PC-9 (cell line): ENCODE data around the gene BUB1.

Source experiments
- CTCF ChIP-seq: fragments of 200-600 bp; sonication (generic); conservative IDR thresholded peaks from 2 replicates; pipeline ENCODE4 v1.6.1; 2017; ENCODE audit warnings: mixed run types, antibody characterized with exemption, mild to moderate bottlenecking, moderate library complexity
- EZH2 ChIP-seq: fragments of 200-600 bp; sonication (generic); IDR thresholded peaks from 2 replicates; pipeline ENCODE4 v1.8.0; 2017; ENCODE audit warnings: antibody characterized with exemption, low read depth

DNA sequence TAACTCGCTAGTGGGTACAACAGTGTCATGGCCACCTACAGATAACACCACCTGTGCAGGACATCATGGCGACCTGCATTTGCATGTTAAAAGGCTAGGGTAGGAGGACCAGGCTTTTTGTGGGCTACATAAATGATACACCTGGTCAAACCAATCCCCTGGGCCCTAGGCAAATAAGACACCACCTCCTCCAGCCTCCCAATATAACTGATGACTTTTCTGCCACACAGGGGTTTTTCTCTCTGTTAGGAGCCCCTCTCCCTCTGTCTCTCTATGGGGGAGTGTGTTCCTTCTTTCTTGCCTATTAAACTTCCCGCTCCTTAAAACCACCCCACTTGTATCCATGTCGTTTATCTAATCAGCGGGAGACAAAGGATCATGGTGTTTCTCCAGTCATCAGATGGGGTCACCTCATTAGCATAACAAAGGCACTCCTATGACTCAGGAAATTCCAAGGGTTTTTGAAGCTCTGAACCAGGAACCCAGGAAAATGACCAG lies 10.8 kb upstream of the BUB1 start:
- TF ChIP-seq CTCF (no peak), EZH2 (no peak)
